ENCODE results near the gene TCEAL2.

TCEAL2 gene

DNA sequence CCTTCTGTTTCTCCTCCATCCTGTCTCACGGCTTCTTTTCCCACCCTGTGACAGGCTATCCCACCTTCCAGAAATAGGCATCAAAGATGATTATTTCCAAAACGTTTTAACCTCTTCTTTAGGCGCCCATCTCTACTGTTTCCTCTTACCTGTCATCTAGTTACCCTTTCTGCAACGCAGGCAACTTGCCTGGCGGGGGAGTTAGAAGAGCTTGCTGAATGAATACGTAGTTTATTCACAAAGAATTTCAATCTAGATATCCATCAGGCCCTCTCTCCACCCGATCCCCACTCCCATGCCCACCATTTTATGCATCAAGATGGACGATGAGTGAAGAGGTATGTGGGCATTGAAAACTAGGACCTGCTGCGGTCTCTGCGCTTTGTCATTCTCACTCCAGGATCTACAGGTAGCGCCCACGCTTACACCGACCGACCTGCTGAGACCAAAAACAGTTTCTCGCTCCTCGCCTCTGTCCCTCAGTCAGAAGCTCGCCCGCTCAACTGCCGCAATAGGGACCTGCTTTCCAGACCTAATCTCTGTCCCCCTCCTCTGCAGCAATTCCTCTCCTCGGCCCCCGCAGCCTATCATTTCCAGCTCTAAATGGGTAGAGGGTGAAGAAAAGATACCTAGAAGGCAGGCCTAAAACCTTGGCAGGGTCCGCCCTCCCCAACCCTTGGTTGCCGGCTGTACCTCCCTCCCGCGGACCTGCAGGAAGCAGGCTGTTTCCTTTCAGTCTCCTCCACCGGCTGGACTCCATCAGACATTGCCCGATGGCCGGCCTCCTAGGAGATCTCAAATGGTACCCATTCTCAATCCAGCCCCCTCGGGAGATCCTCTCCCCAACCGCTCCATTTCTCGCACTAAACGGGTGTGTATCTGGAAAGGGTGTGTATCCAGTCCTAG lies 29.7 kb downstream of the TCEAL2 start:
- no peak for TF ChIP-seq TAF1 (IDR thresholded peaks at IDR 0.05; ENCODE audit: low read depth)

DNA sequence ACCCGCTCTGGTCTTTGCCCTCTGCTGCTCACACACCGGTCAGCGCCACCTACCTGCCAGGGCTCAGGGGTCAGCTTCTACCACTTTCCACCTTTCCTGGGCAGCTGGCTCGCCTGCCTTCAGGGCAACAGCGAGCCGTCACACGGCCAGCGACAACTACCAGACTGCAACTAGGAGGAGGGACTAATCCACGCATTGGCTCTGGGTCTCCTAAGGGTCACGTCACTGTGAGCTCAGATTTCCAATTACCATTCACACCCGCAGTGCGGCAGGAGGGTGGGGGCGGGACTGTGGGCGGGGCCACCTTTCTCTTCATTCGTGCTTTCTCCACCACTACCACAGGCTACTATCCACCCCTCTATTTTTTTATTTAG lies 30.3 kb downstream of the TCEAL2 start, which contains the start of gene BEX5:
BEX5 (minus strand) TSS at position 172 of the 374 bp plus-strand sequence. CDS start 1,712 bp downstream, outside the sequence.
- 0 out of 2 replicates have a peak, but pooled peaks have one; percentile 19 for TF ChIP-seq CREB1 (IDR thresholded peaks at IDR 0.05; ENCODE audit: low read depth)
- no peak for TF ChIP-seq EGR1 (IDR thresholded peaks at IDR 0.05)
- TF ChIP-seq, protein P1, sequence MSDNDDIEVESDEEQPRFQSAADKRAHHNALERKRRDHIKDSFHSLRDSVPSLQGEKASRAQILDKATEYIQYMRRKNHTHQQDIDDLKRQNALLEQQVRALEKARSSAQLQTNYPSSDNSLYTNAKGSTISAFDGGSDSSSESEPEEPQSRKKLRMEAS (IDR thresholded peaks at IDR 0.05), result 0 out of 2 replicates have a peak, but pooled peaks have one; percentile 16

Measured in Ishikawa (cell line).